Measurements from ENCODE around the gene KAZN.

The KAZN gene

GRCh38 chr1:14777516-14778506 is 179.3 kb downstream of the KAZN start:
- H3K4me3 ChIP-seq (ENCODE audit: low read depth, low read length, poor library complexity, severe bottlenecking), result no peak overlapping the region
- TF ChIP-seq, protein P1, sequence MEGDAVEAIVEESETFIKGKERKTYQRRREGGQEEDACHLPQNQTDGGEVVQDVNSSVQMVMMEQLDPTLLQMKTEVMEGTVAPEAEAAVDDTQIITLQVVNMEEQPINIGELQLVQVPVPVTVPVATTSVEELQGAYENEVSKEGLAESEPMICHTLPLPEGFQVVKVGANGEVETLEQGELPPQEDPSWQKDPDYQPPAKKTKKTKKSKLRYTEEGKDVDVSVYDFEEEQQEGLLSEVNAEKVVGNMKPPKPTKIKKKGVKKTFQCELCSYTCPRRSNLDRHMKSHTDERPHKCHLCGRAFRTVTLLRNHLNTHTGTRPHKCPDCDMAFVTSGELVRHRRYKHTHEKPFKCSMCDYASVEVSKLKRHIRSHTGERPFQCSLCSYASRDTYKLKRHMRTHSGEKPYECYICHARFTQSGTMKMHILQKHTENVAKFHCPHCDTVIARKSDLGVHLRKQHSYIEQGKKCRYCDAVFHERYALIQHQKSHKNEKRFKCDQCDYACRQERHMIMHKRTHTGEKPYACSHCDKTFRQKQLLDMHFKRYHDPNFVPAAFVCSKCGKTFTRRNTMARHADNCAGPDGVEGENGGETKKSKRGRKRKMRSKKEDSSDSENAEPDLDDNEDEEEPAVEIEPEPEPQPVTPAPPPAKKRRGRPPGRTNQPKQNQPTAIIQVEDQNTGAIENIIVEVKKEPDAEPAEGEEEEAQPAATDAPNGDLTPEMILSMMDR (IDR thresholded peaks at IDR 0.05; ENCODE audit: low read length), result no peak
- no peak for TF ChIP-seq EZH2 (IDR thresholded peaks at IDR 0.05; ENCODE audit: borderline replicate concordance, low read length)
- H4K20me1 ChIP-seq (ENCODE audit: insufficient read depth, low read length), result no peaks in the 10 kb centered on the region
- no peaks in the 10 kb centered on the region for H3K36me3 ChIP-seq (ENCODE audit: insufficient read depth, low read length)
- no peaks in the 10 kb centered on the region for H3K9me2 ChIP-seq (ENCODE audit: low read depth, low read length)
- H3K4me2 ChIP-seq (ENCODE audit: low read length), result no peak overlapping the region
- H3K4me1 ChIP-seq (ENCODE audit: insufficient read depth, low read length, severe bottlenecking), result no peaks in the 10 kb centered on the region
- H2AFZ ChIP-seq (ENCODE audit: low read length), result no peak overlapping the region
- H3K9ac ChIP-seq (ENCODE audit: low read length), result no peak overlapping the region
- H3K27ac ChIP-seq (ENCODE audit: low read depth, low read length, poor library complexity, severe bottlenecking), result no peak overlapping the region
- no peaks in the 10 kb centered on the region for H3K9me3 ChIP-seq (ENCODE audit: low read length)
- 0 out of 2 replicates have a peak, but pooled peaks cover 3% of the 10 kb centered on the region for H3K27me3 ChIP-seq (ENCODE audit: insufficient read depth, low read length)
- H3F3A ChIP-seq (ENCODE audit: insufficient read depth, low read length), result no peaks in the 10 kb centered on the region
- H3K79me2 ChIP-seq (ENCODE audit: insufficient read depth, low read length), result no peaks in the 10 kb centered on the region

- no peaks in the 10 kb centered on the region for H3K9me3 ChIP-seq (ENCODE audit: low read length)
- H3K79me2 ChIP-seq (ENCODE audit: insufficient read depth, low read length), result no peaks in the 10 kb centered on the region
- no peaks in the 10 kb centered on the region for H3F3A ChIP-seq (ENCODE audit: insufficient read depth, low read length)
- no peak overlapping the region for H3K4me2 ChIP-seq (ENCODE audit: low read length)
- H3K27ac ChIP-seq (ENCODE audit: low read depth, low read length, poor library complexity, severe bottlenecking), result no peak overlapping the region
- TF ChIP-seq EZH2 (IDR thresholded peaks at IDR 0.05; ENCODE audit: borderline replicate concordance, low read length), result no peak
- TF ChIP-seq, protein P1 (IDR thresholded peaks at IDR 0.05; ENCODE audit: low read length), result no peak
- no peak overlapping the region for H3K9ac ChIP-seq (ENCODE audit: low read length)
- no peaks in the 10 kb centered on the region for H3K36me3 ChIP-seq (ENCODE audit: insufficient read depth, low read length)
- no peaks in the 10 kb centered on the region for H4K20me1 ChIP-seq (ENCODE audit: insufficient read depth, low read length)
- H3K27me3 ChIP-seq (ENCODE audit: insufficient read depth, low read length), result no peaks in the 10 kb centered on the region
- no peak overlapping the region for H3K4me3 ChIP-seq (ENCODE audit: low read depth, low read length, poor library complexity, severe bottlenecking)
- H3K4me1 ChIP-seq (ENCODE audit: insufficient read depth, low read length, severe bottlenecking), result no peaks in the 10 kb centered on the region
- no peaks in the 10 kb centered on the region for H3K9me2 ChIP-seq (ENCODE audit: low read depth, low read length)
- H2AFZ ChIP-seq (ENCODE audit: low read length), result no peak overlapping the region
Observed at GRCh38 chr1:14778541-14778897, 180.0 kb downstream of the KAZN start.

- Histone ChIP-seq H4K20me1 (ENCODE audit: insufficient read depth, low read length) (no peaks in the 10 kb centered on the region), H3K27me3 (ENCODE audit: insufficient read depth, low read length) (no peaks in the 10 kb centered on the region), H3K9me2 (ENCODE audit: low read depth, low read length) (no peaks in the 10 kb centered on the region), H3K79me2 (ENCODE audit: insufficient read depth, low read length) (no peaks in the 10 kb centered on the region), H3F3A (ENCODE audit: insufficient read depth, low read length) (no peaks in the 10 kb centered on the region), H3K36me3 (ENCODE audit: insufficient read depth, low read length) (no peaks in the 10 kb centered on the region), H3K4me3 (ENCODE audit: low read depth, low read length, poor library complexity, severe bottlenecking) (no peak overlapping the region), H3K27ac (ENCODE audit: low read depth, low read length, poor library complexity, severe bottlenecking) (no peak overlapping the region), H3K4me1 (ENCODE audit: insufficient read depth, low read length, severe bottlenecking) (no peaks in the 10 kb centered on the region), H3K4me2 (ENCODE audit: low read length) (no peak overlapping the region), H2AFZ (ENCODE audit: low read length) (no peak overlapping the region), H3K9me3 (ENCODE audit: low read length) (no peaks in the 10 kb centered on the region), H3K9ac (ENCODE audit: low read length) (no peak overlapping the region)
- TF ChIP-seq EZH2 (IDR thresholded peaks at IDR 0.05; ENCODE audit: borderline replicate concordance, low read length), result no peak
- TF ChIP-seq, protein P1 (IDR thresholded peaks at IDR 0.05; ENCODE audit: low read length), result peak; percentile 83
Observed at GRCh38 chr1:14778898-14779865, 180.7 kb downstream of the KAZN start.
